Measurements from ENCODE around the gene GRAP2. TPM values are rescaled to one million over a fixed set of nuclear protein-coding genes. Genes with fewer than 3 reads are reported as not detected.

The GRAP2 gene
- 0.39 TPM for polyA plus RNA-seq (2012; ENCODE audit: insufficient read depth, insufficient read length, low read depth)

DNA sequence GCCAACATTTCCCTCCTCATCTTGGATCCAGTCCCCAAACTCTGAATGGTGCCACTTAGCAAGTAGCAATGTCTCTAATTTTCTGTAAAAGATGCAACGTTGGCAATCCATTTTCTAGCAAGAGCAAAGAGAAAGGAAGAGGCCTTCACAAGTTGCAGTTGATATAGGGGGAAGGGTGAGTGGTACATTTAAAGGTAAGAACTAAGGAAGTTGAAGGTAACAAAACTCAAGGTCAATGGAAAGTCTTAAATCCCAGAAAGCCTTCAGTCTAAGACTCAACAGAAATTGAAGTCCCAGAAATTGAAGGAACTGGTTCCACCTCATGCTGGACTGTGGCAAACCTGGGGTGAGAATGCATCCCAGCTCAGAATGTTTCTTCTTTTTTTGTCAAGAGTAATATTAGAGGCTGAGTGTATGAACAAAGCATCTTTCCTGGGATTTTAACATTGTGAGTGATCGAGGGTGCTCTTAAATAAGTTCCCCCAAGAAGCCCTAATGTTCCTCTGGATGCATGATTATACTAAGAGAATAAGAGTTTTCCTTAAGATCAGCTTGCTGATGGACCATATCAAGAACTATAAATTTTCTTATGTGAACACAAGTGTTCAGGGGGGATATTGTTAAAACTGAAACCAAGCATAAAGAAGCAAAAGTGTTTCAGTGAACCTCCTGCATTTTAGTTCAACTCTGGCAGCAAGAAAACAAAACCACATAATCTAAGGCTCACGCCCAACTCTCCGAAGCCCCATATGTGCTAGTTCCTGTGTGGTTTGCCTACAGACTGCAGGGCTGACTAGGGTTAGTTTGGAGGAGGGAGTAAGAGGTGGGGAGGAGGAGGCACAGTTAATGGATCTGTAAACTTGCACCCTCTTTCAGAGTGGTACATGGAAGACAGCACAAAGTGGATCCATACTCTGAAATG is at the start of gene GRAP2:
GRAP2 (plus strand) TSS at position 779 of the 922 bp plus-strand sequence. CDS start 46,023 bp downstream, outside the sequence.
- TF ChIP-seq, protein P1, sequence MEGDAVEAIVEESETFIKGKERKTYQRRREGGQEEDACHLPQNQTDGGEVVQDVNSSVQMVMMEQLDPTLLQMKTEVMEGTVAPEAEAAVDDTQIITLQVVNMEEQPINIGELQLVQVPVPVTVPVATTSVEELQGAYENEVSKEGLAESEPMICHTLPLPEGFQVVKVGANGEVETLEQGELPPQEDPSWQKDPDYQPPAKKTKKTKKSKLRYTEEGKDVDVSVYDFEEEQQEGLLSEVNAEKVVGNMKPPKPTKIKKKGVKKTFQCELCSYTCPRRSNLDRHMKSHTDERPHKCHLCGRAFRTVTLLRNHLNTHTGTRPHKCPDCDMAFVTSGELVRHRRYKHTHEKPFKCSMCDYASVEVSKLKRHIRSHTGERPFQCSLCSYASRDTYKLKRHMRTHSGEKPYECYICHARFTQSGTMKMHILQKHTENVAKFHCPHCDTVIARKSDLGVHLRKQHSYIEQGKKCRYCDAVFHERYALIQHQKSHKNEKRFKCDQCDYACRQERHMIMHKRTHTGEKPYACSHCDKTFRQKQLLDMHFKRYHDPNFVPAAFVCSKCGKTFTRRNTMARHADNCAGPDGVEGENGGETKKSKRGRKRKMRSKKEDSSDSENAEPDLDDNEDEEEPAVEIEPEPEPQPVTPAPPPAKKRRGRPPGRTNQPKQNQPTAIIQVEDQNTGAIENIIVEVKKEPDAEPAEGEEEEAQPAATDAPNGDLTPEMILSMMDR (IDR thresholded peaks at IDR 0.05; ENCODE audit: low read depth, low read length) = no peak
- peaks cover 54% of the 10 kb centered on the region for H3K27me3 ChIP-seq
- no peak for DNase-seq
- no peaks in the 10 kb centered on the region for H3K9me3 ChIP-seq
- no peaks in the 10 kb centered on the region for H3K36me3 ChIP-seq
- H3K4me1 ChIP-seq = no peaks in the 10 kb centered on the region
- no peak within 1 kb of the TSS for H3K4me3 ChIP-seq (ENCODE audit: low read depth, low read length)

DNA sequence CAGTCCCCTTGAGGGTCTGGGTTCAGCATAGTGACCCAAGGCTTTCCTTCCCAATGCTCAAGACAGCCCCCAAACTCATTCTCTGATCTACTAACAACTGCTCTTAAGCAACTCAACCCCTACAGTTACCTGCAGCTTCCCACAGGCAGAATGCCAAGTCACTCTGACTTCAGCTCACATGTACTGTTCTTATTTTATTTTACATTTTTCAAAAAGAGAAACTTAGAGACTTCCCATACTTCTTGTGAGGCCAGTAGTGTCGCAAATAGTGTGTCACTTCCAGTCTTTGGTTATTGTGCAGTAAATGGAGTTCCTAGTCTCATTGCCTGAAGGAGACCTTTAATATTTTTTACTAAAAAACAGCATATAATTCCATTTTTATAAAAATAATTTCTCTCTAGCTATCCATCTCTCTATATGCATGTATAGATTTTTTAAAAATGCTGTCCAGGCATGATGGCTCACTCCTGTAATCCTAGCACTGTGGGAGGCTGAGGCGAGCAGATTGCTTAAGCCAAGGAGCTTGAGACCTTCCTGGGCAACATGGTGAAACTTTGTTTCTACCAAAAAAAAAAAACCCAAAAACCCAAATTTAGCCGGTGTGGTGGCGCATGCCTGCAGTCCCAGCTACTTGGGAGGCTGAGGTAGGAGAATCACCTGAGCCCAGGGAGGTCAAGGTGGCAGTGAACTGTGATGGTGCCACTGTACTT is 49.1 kb upstream of the GRAP2 start:
- no peaks in the 10 kb centered on the region for H3K9me3 ChIP-seq
- DNase-seq = no peak
- no peaks in the 10 kb centered on the region for H3K4me1 ChIP-seq
- H3K4me3 ChIP-seq (ENCODE audit: low read depth, low read length) = no peak overlapping the region
- TF ChIP-seq, protein P1 (IDR thresholded peaks at IDR 0.05; ENCODE audit: low read depth, low read length) = no peak
- peaks cover 15% of the 10 kb centered on the region for H3K27me3 ChIP-seq
- no peaks in the 10 kb centered on the region for H3K36me3 ChIP-seq

DNA sequence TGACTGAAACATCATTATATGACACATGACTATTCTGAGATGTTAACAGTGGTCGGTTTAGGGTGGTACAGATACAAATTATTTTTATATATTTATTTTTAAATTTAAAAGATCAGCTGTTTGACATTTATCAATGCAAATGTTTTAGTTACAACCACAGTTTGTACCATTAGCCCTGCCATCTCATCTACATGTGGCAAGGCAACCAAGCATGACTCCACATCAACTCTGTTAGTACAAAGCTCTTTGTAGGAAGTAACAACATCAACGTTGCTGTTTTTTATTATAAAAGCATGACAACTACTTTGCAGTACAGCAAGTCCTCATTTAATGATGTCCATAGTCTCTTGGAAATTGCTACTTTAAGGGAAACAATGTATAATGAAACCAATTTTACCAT is 48.1 kb upstream of the GRAP2 start:
- TF ChIP-seq, protein P1 (IDR thresholded peaks at IDR 0.05; ENCODE audit: low read depth, low read length) = no peak
- H3K36me3 ChIP-seq = no peaks in the 10 kb centered on the region
- H3K27me3 ChIP-seq = peaks cover 23% of the 10 kb centered on the region
- no peak overlapping the region for H3K4me3 ChIP-seq (ENCODE audit: low read depth, low read length)
- no peak for DNase-seq
- no peaks in the 10 kb centered on the region for H3K9me3 ChIP-seq
- H3K4me1 ChIP-seq = no peaks in the 10 kb centered on the region

DNA sequence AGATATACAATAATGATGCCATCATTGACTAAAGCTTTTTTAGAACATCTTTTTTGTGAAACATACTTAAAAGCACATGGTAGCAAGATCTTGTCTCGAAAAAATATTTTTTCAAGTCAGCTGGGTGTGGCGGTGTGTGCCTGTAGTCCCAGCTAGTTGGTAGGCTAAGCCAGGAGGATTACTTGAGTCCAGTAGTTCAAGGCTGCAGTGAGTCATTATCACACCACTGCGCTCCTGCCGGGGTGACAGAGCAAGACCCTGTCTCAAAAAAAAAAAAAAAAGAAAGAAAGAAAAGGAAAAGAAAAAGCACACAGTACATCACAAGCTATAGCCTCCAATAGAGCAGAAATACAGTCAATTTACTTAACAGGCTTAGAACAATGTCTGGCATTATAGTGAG is 44.3 kb upstream of the GRAP2 start:
- Histone ChIP-seq H3K9me3 (no peaks in the 10 kb centered on the region), H3K4me1 (no peaks in the 10 kb centered on the region), H3K4me3 (ENCODE audit: low read depth, low read length) (no peak overlapping the region), H3K27me3 (peaks cover 51% of the 10 kb centered on the region), H3K36me3 (no peaks in the 10 kb centered on the region)
- DNase-seq = no peak
- TF ChIP-seq, protein P1 (IDR thresholded peaks at IDR 0.05; ENCODE audit: low read depth, low read length) = no peak

DNA sequence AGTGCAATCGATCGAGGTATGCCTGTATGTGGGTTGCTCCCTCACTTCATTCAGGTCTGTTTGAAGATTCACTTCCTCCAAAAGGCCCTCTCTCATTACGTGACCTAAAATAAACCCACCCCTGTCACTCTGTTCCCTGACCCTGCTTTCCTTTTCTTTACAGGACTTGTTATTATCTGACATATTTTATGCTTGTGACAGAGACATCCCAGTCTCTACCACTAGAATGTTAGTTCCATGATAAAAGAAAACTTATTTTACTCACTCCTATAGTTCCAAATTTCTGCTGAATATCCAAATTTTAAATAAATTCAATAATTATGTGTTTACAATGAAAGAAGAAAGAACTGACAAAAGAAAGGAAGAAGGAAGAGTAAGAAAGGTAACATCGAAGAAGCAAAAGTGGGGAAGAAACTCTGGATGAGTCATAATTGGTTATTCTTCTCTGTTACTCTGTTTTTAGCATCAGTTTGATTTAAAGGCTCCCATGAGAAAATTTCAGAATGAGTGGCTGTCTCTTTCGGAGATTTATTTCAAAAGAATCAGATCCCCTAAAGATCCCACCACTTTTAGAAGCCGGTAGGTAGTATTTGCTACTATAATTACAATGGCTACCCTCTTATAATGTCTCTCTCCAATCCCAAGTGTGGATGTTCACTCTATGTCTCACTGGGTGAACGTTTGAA is 40.8 kb upstream of the GRAP2 start:
- no peak overlapping the region for H3K4me3 ChIP-seq (ENCODE audit: low read depth, low read length)
- H3K4me1 ChIP-seq = no peaks in the 10 kb centered on the region
- peaks cover 52% of the 10 kb centered on the region for H3K27me3 ChIP-seq
- no peaks in the 10 kb centered on the region for H3K36me3 ChIP-seq
- no peak for DNase-seq
- TF ChIP-seq, protein P1 (IDR thresholded peaks at IDR 0.05; ENCODE audit: low read depth, low read length) = no peak
- no peaks in the 10 kb centered on the region for H3K9me3 ChIP-seq
